K562 (cell line): ENCODE results near the gene MARK3. TPM values are rescaled to one million over a fixed set of nuclear protein-coding genes. Genes with fewer than 3 reads are reported as not detected.

Experiments used
- ATAC-seq: fragments of 200-7000 bp; cut with Tn5 transposase; 3 replicates; pipeline ENCODE4 v1.9.1; 2020; ENCODE audit warnings: moderate library complexity
- BruUV-seq: library from RNA; stranded (reverse); fragments of 400-500 nt; replicated peaks from 2 replicates; lab custom pipeline; 2021; lab: Mats Ljungman, UMichigan
- CTCF ChIA-PET: fragments of 300-600 bp; formaldehyde crosslinking; extraction: SDS; loops from one replicate; lab custom pipeline; 2021; ENCODE audit warnings: low intra/inter-chr PET ratio; lab: Yijun Ruan, JAX
- POLR2A ChIA-PET: fragments of 300-600, 350-650 bp; sonication (Branson Sonifier 250); formaldehyde crosslinking; extraction: SDS; loops from one replicate; lab custom pipeline; 2021; ENCODE audit warnings: antibody characterized with exemption, inconsistent platforms; lab: Yijun Ruan, JAX
- DNase-seq, 4 experiments: peaks; one replicate each; pipeline versions ENCODE4 v3.0.0 to v3.0.0-alpha.2; 2011 to 2018; ENCODE audit warnings: low spot score in 3 of 4, mixed read lengths in 3 of 4; ENCODE audit errors: extremely low read depth in 1 of 4
- FAIRE-seq: peaks from 2 replicates; lab custom pipeline; 2011; peaks lifted over from hg19 to GRCh38; lab: Jason Lieb, UNC
- H2AFZ ChIP-seq: 2 replicates; pipeline ENCODE4 v1.6.0; 2011; ENCODE audit warnings: low read depth, low read length, control low read depth, inconsistent platforms
- H3K27ac ChIP-seq: fragments of 200-600 bp; 3 replicates; pipeline ENCODE4 v1.8.0; 2011; ENCODE audit warnings: low read depth, mild to moderate bottlenecking, control low read depth, inconsistent platforms, low read length, moderate library complexity, mixed read lengths; ENCODE audit errors: extremely low read depth
- H3K27me3 ChIP-seq, 2 experiments: fragments of 300-600 bp in 1 of 2; 2 replicates in 1 of 2; 3 replicates in 1 of 2; pipeline versions ENCODE4 v1.6.0 to v1.8.0; 2011; ENCODE audit warnings: inconsistent platforms in 2 of 2, low read length in 2 of 2, mild to moderate bottlenecking in 1 of 2, mixed read lengths in 1 of 2, moderate library complexity in 1 of 2; ENCODE audit not compliant: control insufficient read depth in 2 of 2, insufficient read depth in 2 of 2
- H3K36me3 ChIP-seq: fragments of 300-600 bp; 3 replicates; pipeline ENCODE4 v1.8.0; 2011; ENCODE audit warnings: mild to moderate bottlenecking, low read length, inconsistent platforms; ENCODE audit not compliant: control insufficient read depth, insufficient read depth
- H3K4me1 ChIP-seq, 2 experiments: fragments of 200-600 bp in 1 of 2; replicated peaks in 1 of 2; 2 replicates in 1 of 2; 3 replicates in 1 of 2; pipeline versions ENCODE4 v1.5.1 to v1.8.0; 2011; ENCODE audit warnings: inconsistent platforms in 2 of 2, low read length in 2 of 2, mild to moderate bottlenecking in 1 of 2, mixed read lengths in 1 of 2, moderate library complexity in 1 of 2; ENCODE audit not compliant: control insufficient read depth in 2 of 2, insufficient read depth in 2 of 2
- H3K4me2 ChIP-seq: 2 replicates; pipeline ENCODE4 v1.6.1; 2011; ENCODE audit warnings: low read length, control low read depth, inconsistent platforms, mixed read lengths; ENCODE audit not compliant: insufficient read depth
- H3K4me3 ChIP-seq: fragments of 200-600 bp; sonication (generic), shearing (Covaris generic); 2 replicates; pipeline ENCODE4 v1.5.1; 2016; ENCODE audit warnings: control low read depth, inconsistent platforms
- H3K79me2 ChIP-seq: fragments of 200-600 bp; 3 replicates; pipeline ENCODE4 v1.8.0; 2011; ENCODE audit warnings: low read length, inconsistent platforms; ENCODE audit not compliant: control insufficient read depth, insufficient read depth
- H3K9ac ChIP-seq, 2 experiments: 2 replicates each; pipeline versions ENCODE4 v1.6.0 to v1.6.1; 2011; ENCODE audit warnings: low read depth in 2 of 2, low read length in 2 of 2, control low read depth in 1 of 2, inconsistent platforms in 1 of 2, mild to moderate bottlenecking in 1 of 2, mixed read lengths in 1 of 2; ENCODE audit not compliant: insufficient read depth in 1 of 2
- H3K9me1 ChIP-seq: one replicate; pipeline ENCODE4 v1.6.0; 2011; ENCODE audit warnings: inconsistent platforms, mild to moderate bottlenecking, low read length, moderate library complexity; ENCODE audit not compliant: control insufficient read depth, insufficient read depth
- H3K9me3 ChIP-seq: replicated peaks from 2 replicates; pipeline ENCODE4 v1.5.1; 2011; ENCODE audit warnings: low read depth, low read length, inconsistent platforms; ENCODE audit not compliant: control insufficient read depth, insufficient read depth
- H4K20me1 ChIP-seq: replicated peaks from 2 replicates; pipeline ENCODE4 v1.6.1; 2011; ENCODE audit warnings: low read length, inconsistent platforms, mixed read lengths; ENCODE audit not compliant: control insufficient read depth, insufficient read depth
- HSF4 ChIP-seq: fragments of 250-450 bp; sonication (Bioruptor Pico); IDR thresholded peaks from 2 replicates; pipeline ENCODE4 v2.1.2; 2022; ENCODE audit warnings: mild to moderate bottlenecking, moderate library complexity, borderline replicate concordance
- POLR2AphosphoS2 ChIP-seq: IDR thresholded peaks from 2 replicates; pipeline ENCODE4 v1.6.1; 2012; ENCODE audit warnings: low read length, improper control_type of control experiment
- POLR2AphosphoS5 ChIP-seq: IDR thresholded peaks from 2 replicates; pipeline ENCODE4 v1.6.1; 2011; ENCODE audit warnings: mild to moderate bottlenecking, low read depth, low read length, moderate library complexity; ENCODE audit not compliant: control insufficient read depth, insufficient read depth
- TAF7 ChIP-seq: fragments of 450-650 bp; IDR thresholded peaks from 2 replicates; pipeline ENCODE4 v1.6.1; 2016; ENCODE audit warnings: missing genetic modification characterization, missing compliant biosample characterization
- TGIF2 ChIP-seq: sonication (generic); formaldehyde crosslinking; IDR thresholded peaks from 2 replicates; pipeline ENCODE4 v1.8.1; 2022; ENCODE audit warnings: mild to moderate bottlenecking, missing genetic modification reagents, moderate library complexity
- WGBS: fragments of 100-300 bp; shearing (Covaris generic); methylation state at CpG from one replicate; pipeline ENCODE4 v1.1.6; 2016; ENCODE audit warnings: low coverage, mixed read lengths; ENCODE audit not compliant: insufficient coverage; ENCODE audit errors: missing lambda C conversion rate; 5-methylcytosine and 5-hydroxymethylcytosine counted together
- in situ Hi-C: fragments of 300-500 bp; cut with MboI; formaldehyde crosslinking; loops from 4 replicates; pipeline ENCODE4 v1.15.0; 2018; ENCODE audit warnings: inconsistent platforms, mixed read lengths
- intact Hi-C: fragments of 100-400 bp; cut with micrococcal nuclease; formaldehyde crosslinking; loops from 2 replicates; pipeline ENCODE4 v1.14.2; 2022
- polyA plus RNA-seq, 8 experiments: library from polyadenylated mRNA; depleted of rRNA in 4 of 8; stranded (reverse) in 5 of 8; unstranded in 3 of 8; fragments of >200 nt; fragmentation: Nextera tagmentation in 2 of 8; fragmentation: Illumina TruSeq in 1 of 8; extraction: Ambion mirVana in 2 of 8; extraction: Trizol in 1 of 8; gene quantifications; 2 replicates each; pipeline versions ENCODE4 v1.2.1 to v1.2.3, GENCODE V29; 2011 to 2014; ENCODE audit warnings: inconsistent platforms in 1 of 8, missing spikeins in 1 of 8
- total RNA-seq, 7 experiments: library from RNA; depleted of rRNA in 6 of 7; stranded (reverse); fragments of >200 nt in 6 of 7; fragmentation: Illumina TruSeq in 2 of 7; extraction: Trizol in 2 of 7; gene quantifications; 2 replicates each; pipeline versions ENCODE4 v1.2.1 to v1.2.3, GENCODE V29; 2011 to 2021; ENCODE audit warnings: low replicate concordance in 1 of 7

The MARK3 gene
- total and polyA plus RNA-seq, 9 of the 15 experiments (the other 6 are each of a cell fraction or from before 2014, with no cell fraction given) = 10.1 to 68.7 (median 56.3) TPM

GRCh38 chr14:103339561-103339960 lies 45.7 kb upstream of the MARK3 start:
- intact Hi-C loops = no loop called here
- Histone ChIP-seq H3K27me3 (no peaks in the 10 kb centered on the region), H4K20me1 (peaks cover 20% of the 10 kb centered on the region), H3K27ac (no peak overlapping the region)
- no peak for DNase-seq
- TF ChIP-seq POLR2AphosphoS5 = 0 out of 2 replicates have a peak, but pooled peaks have one; percentile 21
- no peak for TF ChIP-seq HSF4 (CRISPR knock-in tag)
- TF ChIP-seq TGIF2 (CRISPR knock-in tag) = no peak
- no peak for TF ChIP-seq TAF7 (tag)
- TF ChIP-seq POLR2AphosphoS2 = no peak
- TF ChIP-seq, all 486 proteins: peak for 1
- H2AFZ ChIP-seq = no peak overlapping the region
- ChIA-PET CTCF (no interaction called here), POLR2A (interaction anchor here (0.6 to 9.2 kb wide), 5 partner anchors 9 to 120 kb away, joined by 3 to 98 read pairs (median 3); no protein-coding TSS in a partner anchor)
- peaks cover 3 to 9% of the 10 kb centered on the region in 2 experiments; a peak in 3 of 5 replicates for H3K4me1 ChIP-seq
- in situ Hi-C loops = no loop called here
- H3K4me3 ChIP-seq = no peak overlapping the region
- H3K9me1 ChIP-seq = peaks cover 9% of the 10 kb centered on the region
- no peak for ATAC-seq
- no peak overlapping the region for H3K4me2 ChIP-seq
- H3K9me3 ChIP-seq = no peaks in the 10 kb centered on the region
- BruUV-seq = no TSS peak
- 88% methylated on average over 6 of the region's 6 CpGs for WGBS
- FAIRE-seq = no peak
- peaks cover 49% of the 10 kb centered on the region for H3K79me2 ChIP-seq
- H3K36me3 ChIP-seq = peaks cover 98% of the 10 kb centered on the region
- no peak overlapping the region for H3K9ac ChIP-seq
